ENCODE data around the gene TDP2.
"Not testable (repeated sequence)": the region's sequence is repeated elsewhere in the genome, so short reads cannot be mapped to it uniquely, and the experiment has no call there.

The TDP2 gene

DNA sequence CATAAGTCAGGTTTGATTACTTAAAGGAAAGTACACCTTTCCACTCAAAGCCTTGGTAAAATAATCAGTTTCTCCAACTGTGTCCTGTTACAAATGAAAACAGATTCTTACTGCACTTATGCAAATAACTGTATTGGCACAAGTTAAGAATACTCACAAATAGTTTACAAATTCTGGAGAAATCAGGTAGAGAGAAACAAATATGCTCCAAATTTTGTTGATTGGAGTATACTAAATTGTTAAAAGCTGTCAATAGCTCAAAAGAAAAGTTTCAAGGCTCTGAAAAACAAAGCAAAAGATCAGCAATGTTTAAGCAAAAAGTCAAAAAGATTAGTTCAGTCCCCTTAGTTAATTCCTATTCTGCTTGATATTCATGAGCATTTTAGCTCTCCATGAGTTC, 3.8 kb upstream of the TDP2 start:
- not testable (repeated sequence) for H3K23ac ChIP-seq (ENCODE audit: low read length); H4K12ac ChIP-seq (ENCODE audit: low read depth, low read length); H3K4me1 ChIP-seq (ENCODE audit: control insufficient read depth in 1 of 2, insufficient read depth in 2 of 2, low read length in 2 of 2); H3K4me2 ChIP-seq (ENCODE audit: low read length); H3K79me2 ChIP-seq (ENCODE audit: control insufficient read depth, insufficient read depth, low read length, poor library complexity); H3K4me3 ChIP-seq (ENCODE audit: low read depth, low read length); DNase-seq; H4K91ac ChIP-seq (ENCODE audit: low read depth, low read length); H4K8ac ChIP-seq (ENCODE audit: low read depth, low read length); H2BK120ac ChIP-seq (ENCODE audit: insufficient read depth, low read length, poor library complexity); H3K9ac ChIP-seq (ENCODE audit: low read length); H3K9me3 ChIP-seq (ENCODE audit: insufficient read depth, low read depth, low read length); H3K27me3 ChIP-seq (ENCODE audit: insufficient read depth, low read length); H2BK5ac ChIP-seq (ENCODE audit: low read depth, low read length, poor library complexity); H2BK12ac ChIP-seq (ENCODE audit: low read length); H3K14ac ChIP-seq (ENCODE audit: low read length); H3K4ac ChIP-seq (ENCODE audit: low read depth, low read length); H3K79me1 ChIP-seq (ENCODE audit: low read length); H2AK5ac ChIP-seq (ENCODE audit: low read length); H3K18ac ChIP-seq (ENCODE audit: low read length); H3K27ac ChIP-seq (ENCODE audit: low read depth, low read length); H2AFZ ChIP-seq (ENCODE audit: insufficient read depth, low read length, poor library complexity); H3K36me3 ChIP-seq (ENCODE audit: control insufficient read depth in 1 of 2, insufficient read depth in 2 of 2, low read length in 2 of 2)

DNA sequence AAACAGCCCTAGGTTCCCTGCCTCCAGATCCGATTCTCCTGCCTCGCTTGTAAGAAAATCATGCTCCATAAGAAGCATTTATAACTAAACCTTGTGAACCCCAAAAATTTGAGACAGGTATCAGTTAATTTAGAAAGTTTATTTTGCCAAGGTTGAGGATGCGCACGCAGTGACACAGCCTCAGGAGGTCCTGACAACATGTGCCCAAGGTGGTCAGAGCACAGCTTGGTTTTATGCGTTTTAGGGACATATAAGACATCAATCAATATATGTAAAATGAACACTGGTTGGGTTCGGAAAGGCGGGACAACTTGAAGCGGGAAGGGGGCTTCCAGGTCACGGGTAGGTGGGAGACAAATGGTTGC, 2.3 kb upstream of the TDP2 start:
- no peak for DNase-seq
- no peak overlapping the region for H2BK12ac ChIP-seq (ENCODE audit: low read length)

DNA sequence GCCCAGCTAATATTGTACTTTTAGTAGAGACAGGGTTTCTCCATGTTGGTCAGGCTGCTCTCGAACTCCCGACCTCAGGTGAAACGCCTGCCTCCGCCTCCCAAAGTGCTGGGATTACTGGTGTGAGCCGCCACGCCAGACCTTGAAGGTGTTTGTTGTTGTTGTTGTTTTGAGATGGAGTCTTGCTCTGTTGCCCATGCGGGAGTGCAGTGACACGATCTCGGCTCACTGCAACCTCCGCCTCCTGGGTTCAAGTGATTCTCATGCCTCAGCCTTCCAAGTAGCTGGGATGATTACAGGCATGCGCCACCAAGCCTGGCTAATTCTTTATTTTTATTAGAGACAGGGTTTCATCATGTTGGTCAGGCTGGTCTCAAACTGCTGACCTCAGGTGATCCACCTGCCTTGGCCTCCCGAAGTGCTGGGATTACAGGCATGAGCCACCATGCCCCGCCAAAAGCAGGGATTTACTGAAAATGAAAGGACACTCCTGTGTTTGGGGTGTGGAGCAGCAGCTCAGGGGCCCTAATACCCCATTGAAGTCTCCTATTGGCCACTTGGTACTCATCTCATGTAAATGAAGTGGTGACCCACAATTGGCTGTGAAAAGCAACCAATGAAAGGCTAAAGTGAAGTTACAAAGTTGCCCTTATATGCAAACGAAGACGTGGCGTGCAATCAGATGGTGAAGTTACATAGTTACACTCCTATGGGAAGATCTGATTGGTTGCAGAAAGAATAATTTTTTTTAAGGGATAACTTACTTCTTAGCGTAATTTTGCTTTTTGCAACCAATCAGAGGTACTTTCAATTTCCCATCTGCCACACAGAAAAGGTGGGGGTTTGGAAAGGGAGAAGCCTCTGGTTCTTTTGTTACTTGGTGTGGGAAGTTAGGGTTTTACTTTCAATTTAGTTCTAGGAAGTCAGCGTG, 1.6 kb upstream of the TDP2 start:
- DNase-seq; H3K79me1 ChIP-seq (ENCODE audit: low read length); H3K79me2 ChIP-seq (ENCODE audit: control insufficient read depth, insufficient read depth, low read length, poor library complexity); H3K36me3 ChIP-seq (ENCODE audit: control insufficient read depth in 1 of 2, insufficient read depth in 2 of 2, low read length in 2 of 2); H2BK120ac ChIP-seq (ENCODE audit: insufficient read depth, low read length, poor library complexity); H3K18ac ChIP-seq (ENCODE audit: low read length); H3K4ac ChIP-seq (ENCODE audit: low read depth, low read length); H3K14ac ChIP-seq (ENCODE audit: low read length); H3K27ac ChIP-seq (ENCODE audit: low read depth, low read length); H4K91ac ChIP-seq (ENCODE audit: low read depth, low read length); H3K27me3 ChIP-seq (ENCODE audit: insufficient read depth, low read length); H2BK12ac ChIP-seq (ENCODE audit: low read length); H3K23ac ChIP-seq (ENCODE audit: low read length); H3K4me1 ChIP-seq (ENCODE audit: control insufficient read depth in 1 of 2, insufficient read depth in 2 of 2, low read length in 2 of 2); H3K4me2 ChIP-seq (ENCODE audit: low read length); H4K8ac ChIP-seq (ENCODE audit: low read depth, low read length); H3K4me3 ChIP-seq (ENCODE audit: low read depth, low read length); H2AK5ac ChIP-seq (ENCODE audit: low read length); H2AFZ ChIP-seq (ENCODE audit: insufficient read depth, low read length, poor library complexity); H3K9me3 ChIP-seq (ENCODE audit: insufficient read depth, low read depth, low read length); H4K12ac ChIP-seq (ENCODE audit: low read depth, low read length); H3K9ac ChIP-seq (ENCODE audit: low read length); H2BK5ac ChIP-seq (ENCODE audit: low read depth, low read length, poor library complexity): not testable (repeated sequence)
- no CpG with 5 or more reads among the region's 18 CpGs for WGBS (ENCODE audit: extremely low coverage, insufficient coverage, insufficient read length)

More for the DNA sequence above, 2.3 kb upstream of the TDP2 start:
- Histone ChIP-seq H3K4me2 (ENCODE audit: low read length) (no peak overlapping the region), H3K79me1 (ENCODE audit: low read length) (peaks cover 10% of the 10 kb centered on the region), H3K27ac (ENCODE audit: low read depth, low read length) (no peak overlapping the region), H3K18ac (ENCODE audit: low read length) (no peak overlapping the region), H3K9me3 (ENCODE audit: insufficient read depth, low read depth, low read length) (peaks cover 3% of the 10 kb centered on the region), H3K4ac (ENCODE audit: low read depth, low read length) (no peak overlapping the region), H2BK5ac (ENCODE audit: low read depth, low read length, poor library complexity) (no peak overlapping the region), H4K12ac (ENCODE audit: low read depth, low read length) (no peak overlapping the region), H3K23ac (ENCODE audit: low read length) (no peak overlapping the region), H3K14ac (ENCODE audit: low read length) (no peak overlapping the region), H4K8ac (ENCODE audit: low read depth, low read length) (no peak overlapping the region), H3K9ac (ENCODE audit: low read length) (no peak overlapping the region), H2BK120ac (ENCODE audit: insufficient read depth, low read length, poor library complexity) (no peak overlapping the region), H3K36me3 (ENCODE audit: control insufficient read depth in 1 of 2, insufficient read depth in 2 of 2, low read length in 2 of 2) (peaks cover 0 to 2% of the 10 kb centered on the region in 2 experiments), H4K91ac (ENCODE audit: low read depth, low read length) (no peak overlapping the region), H3K27me3 (ENCODE audit: insufficient read depth, low read length) (no peaks in the 10 kb centered on the region), H2AK5ac (ENCODE audit: low read length) (no peak overlapping the region), H2AFZ (ENCODE audit: insufficient read depth, low read length, poor library complexity) (no peak overlapping the region), H3K79me2 (ENCODE audit: control insufficient read depth, insufficient read depth, low read length, poor library complexity) (peaks cover 7% of the 10 kb centered on the region), H3K4me1 (ENCODE audit: control insufficient read depth in 1 of 2, insufficient read depth in 2 of 2, low read length in 2 of 2) (peaks cover 0 to 3% of the 10 kb centered on the region in 2 experiments), H3K4me3 (ENCODE audit: low read depth, low read length) (no peak overlapping the region)
- no CpG with 5 or more reads among the region's 9 CpGs for WGBS (ENCODE audit: extremely low coverage, insufficient coverage, insufficient read length)

DNA sequence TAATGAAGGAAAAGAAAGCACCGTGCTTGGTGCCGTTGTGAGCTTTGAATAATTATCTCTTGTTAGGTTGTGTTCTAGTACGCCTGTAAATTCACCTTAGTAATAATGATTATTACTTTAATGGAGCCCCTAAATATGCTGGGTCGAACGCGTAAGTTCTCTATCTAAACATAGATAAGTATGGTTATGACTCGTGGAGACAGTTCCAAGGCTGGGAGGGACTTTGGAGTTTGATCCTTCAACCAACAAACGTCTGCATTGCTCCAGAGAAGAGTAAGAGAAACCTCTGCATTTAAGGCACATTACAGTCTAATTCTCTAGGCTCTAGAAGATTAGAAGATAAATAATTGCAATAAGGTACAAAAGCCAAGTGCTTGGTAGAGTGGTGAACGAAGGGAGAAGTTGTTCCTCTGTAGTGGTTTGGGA, 692 bp upstream of the TDP2 start:
- no CpG with 5 or more reads among the region's 9 CpGs for WGBS (ENCODE audit: extremely low coverage, insufficient coverage, insufficient read length)
- Histone ChIP-seq H3K27ac (ENCODE audit: low read depth, low read length) (peak overlapping the region; percentile 89), H3K9ac (ENCODE audit: low read length) (peak overlapping the region; percentile 61), H3K14ac (ENCODE audit: low read length) (peak overlapping the region; percentile 58), H3K23ac (ENCODE audit: low read length) (no peak overlapping the region), H2BK12ac (ENCODE audit: low read length) (no peak overlapping the region), H4K12ac (ENCODE audit: low read depth, low read length) (peak overlapping the region; percentile 80), H3K4ac (ENCODE audit: low read depth, low read length) (peak overlapping the region; percentile 15), H4K91ac (ENCODE audit: low read depth, low read length) (peak overlapping the region; percentile 78), H2BK120ac (ENCODE audit: insufficient read depth, low read length, poor library complexity) (peak overlapping the region; percentile 57), H3K36me3 (ENCODE audit: control insufficient read depth in 1 of 2, insufficient read depth in 2 of 2, low read length in 2 of 2) (peaks cover 6% of the 10 kb centered on the region in 2 experiments), H3K27me3 (ENCODE audit: insufficient read depth, low read length) (no peaks in the 10 kb centered on the region), H3K4me1 (ENCODE audit: control insufficient read depth in 1 of 2, insufficient read depth in 2 of 2, low read length in 2 of 2) (peaks cover 0 to 3% of the 10 kb centered on the region in 2 experiments), H2BK5ac (ENCODE audit: low read depth, low read length, poor library complexity) (peak overlapping the region; percentile 51), H4K8ac (ENCODE audit: low read depth, low read length) (peak overlapping the region; percentile 93), H3K9me3 (ENCODE audit: insufficient read depth, low read depth, low read length) (peaks cover 2% of the 10 kb centered on the region), H2AK5ac (ENCODE audit: low read length) (no peak overlapping the region), H3K79me2 (ENCODE audit: control insufficient read depth, insufficient read depth, low read length, poor library complexity) (peaks cover 7% of the 10 kb centered on the region), H3K4me2 (ENCODE audit: low read length) (peak overlapping the region; percentile 67), H3K18ac (ENCODE audit: low read length) (peak overlapping the region; percentile 72), H3K4me3 (ENCODE audit: low read depth, low read length) (peak overlapping the region; percentile 69), H2AFZ (ENCODE audit: insufficient read depth, low read length, poor library complexity) (peak overlapping the region; percentile 72), H3K79me1 (ENCODE audit: low read length) (peaks cover 10% of the 10 kb centered on the region)
- no peak for DNase-seq
